HG02840 (cell line): ENCODE measurements around the gene MBNL2.
"Not testable (repeated sequence)": the region's sequence is repeated elsewhere in the genome, so short reads cannot be mapped to it uniquely, and the experiment has no call there.

Experiments used
- ATAC-seq: cut with Tn5 transposase; IDR thresholded peaks from one replicate; pipeline ENCODE4 v1.9.1; 2021; ENCODE audit warnings: mild to moderate bottlenecking, moderate library complexity, moderate number of reproducible peaks; ENCODE audit not compliant: unreplicated experiment, low FRiP score

MBNL2 gene

DNA sequence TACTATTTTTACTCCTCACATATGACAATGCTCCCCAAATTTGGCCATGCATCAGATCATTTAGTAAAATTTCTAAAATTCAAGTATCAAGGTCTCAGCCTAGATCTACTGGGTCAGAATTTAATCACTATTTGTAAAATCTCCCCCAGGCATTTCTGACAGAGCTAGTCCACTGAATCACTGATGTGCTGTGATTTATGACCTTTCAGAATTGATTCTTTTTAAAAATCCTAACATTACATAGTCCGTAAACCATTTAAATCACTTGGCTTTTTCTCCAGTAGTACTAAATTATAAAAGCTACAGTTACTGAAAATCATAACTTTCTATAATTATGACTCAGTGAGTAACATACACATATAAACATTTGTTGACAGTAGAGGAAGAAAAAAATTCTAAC is 119.0 kb downstream of the MBNL2 start:
- ATAC-seq = no peak

DNA sequence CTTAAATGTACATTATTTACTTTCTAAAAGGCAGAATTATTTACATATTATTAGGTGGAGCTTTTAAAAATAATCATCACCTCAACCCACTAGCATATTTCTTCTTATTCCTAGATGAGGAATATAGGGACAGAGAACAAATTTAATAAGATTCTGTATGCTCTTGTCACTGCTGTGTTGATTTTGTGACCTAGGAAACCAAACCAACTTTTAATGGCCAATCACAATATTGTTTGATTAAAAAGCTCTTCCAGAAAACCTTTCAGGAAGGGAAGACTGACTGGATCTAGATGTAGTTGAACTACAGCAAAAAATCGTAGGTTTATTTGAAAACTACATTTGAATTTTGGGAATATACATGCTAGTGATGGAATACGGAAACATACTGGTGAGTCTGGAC is 120.0 kb downstream of the MBNL2 start:
- ATAC-seq = no peak

DNA sequence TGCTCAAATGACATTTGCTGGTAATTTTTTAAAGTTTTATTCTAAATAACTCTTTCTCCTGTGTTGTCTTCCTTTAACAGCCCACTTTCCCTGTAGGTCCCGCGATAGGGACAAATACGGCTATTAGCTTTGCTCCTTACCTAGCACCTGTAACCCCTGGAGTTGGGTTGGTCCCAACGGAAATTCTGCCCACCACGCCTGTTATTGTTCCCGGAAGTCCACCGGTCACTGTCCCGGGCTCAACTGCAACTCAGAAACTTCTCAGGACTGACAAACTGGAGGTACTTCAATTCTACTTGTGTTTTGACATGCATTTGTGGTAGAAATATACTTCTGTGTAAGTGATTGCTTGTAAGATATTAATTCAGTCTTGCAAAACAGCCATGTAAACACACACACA is 120.8 kb downstream of the MBNL2 start:
- ATAC-seq = no peak

DNA sequence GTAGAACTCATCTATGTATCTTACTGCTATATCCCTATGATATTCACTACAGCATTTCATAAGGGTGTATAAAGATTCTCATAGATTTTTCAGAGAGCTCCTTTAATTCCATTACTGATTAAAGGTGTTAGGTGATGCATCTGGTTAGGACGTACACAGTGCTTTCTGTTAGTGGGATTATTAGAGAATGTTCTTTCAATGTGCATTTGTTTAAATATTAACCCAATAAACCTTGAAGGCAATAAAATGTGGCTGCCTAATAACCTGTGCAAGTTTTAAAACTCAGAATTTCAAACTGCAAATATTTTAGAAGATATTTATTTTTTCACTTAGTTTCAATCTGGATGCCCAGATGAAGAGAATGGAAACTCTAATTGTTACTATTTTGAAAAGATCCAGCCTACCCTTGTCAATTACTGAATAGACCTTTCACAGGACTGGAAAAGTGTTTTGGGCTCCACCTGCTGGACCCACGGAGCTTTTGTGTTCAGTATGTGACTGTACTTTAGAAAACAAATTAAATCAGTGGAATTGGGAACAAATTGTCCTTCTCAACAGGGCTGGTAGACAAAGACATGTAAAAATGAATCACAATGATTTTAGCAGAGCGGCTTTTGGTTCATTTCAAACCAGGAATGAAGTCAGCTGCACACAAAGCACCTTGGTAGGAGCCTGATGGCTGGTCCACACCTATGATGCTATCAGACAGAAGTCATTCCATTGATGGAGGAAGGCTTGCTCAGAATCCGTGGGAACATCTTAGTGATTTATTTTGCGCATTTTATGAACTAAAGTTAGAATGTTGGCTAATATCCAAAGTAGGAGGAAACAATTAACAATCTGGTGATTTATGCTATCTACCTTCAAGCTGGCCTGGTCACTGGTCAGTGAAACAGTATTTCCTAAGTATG is 122.4 kb downstream of the MBNL2 start:
- no peak for ATAC-seq

DNA sequence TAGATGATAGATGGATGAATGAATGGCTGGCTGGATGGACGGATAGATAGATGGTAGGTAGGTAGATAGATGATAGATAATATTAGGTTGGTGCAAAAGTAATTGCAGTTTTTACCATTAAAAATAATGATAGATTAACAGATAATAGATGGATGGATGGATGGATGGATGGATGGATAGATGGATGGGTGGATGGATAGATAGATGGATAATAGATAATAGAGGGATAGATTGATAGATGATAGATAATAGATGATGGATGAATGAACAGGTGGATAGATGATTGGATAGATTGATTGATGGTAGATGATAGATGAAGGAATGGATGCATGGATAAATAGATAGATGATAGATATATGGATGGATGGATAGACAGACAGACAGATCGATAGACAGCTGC is 124.0 kb downstream of the MBNL2 start:
- ATAC-seq = no peak

DNA sequence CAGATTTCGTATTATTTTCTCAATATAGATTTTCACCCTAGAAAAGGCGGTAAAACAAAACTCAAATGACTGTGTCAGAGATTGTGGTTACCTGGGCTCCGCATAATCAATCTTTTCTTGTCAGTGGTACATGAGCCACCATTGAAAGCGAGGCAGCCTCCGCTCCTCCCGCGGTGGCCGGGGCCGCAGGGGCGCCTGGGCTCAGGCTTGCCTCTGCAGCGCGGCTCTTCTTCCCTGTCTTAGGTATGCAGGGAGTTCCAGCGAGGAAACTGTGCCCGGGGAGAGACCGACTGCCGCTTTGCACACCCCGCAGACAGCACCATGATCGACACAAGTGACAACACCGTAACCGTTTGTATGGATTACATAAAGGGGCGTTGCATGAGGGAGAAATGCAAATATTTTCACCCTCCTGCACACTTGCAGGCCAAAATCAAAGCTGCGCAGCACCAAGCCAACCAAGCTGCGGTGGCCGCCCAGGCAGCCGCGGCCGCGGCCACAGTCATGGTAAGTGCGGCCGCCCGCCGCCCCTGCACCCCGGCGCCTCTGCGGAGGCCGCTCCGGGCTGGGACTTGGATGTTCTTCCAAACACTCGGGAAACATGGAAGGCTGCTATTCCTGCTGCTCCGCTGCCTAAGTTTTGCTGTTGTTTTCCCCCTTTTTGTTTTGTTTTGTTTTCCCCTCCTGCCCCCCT is 124.6 kb downstream of the MBNL2 start:
- ATAC-seq = no peak

DNA sequence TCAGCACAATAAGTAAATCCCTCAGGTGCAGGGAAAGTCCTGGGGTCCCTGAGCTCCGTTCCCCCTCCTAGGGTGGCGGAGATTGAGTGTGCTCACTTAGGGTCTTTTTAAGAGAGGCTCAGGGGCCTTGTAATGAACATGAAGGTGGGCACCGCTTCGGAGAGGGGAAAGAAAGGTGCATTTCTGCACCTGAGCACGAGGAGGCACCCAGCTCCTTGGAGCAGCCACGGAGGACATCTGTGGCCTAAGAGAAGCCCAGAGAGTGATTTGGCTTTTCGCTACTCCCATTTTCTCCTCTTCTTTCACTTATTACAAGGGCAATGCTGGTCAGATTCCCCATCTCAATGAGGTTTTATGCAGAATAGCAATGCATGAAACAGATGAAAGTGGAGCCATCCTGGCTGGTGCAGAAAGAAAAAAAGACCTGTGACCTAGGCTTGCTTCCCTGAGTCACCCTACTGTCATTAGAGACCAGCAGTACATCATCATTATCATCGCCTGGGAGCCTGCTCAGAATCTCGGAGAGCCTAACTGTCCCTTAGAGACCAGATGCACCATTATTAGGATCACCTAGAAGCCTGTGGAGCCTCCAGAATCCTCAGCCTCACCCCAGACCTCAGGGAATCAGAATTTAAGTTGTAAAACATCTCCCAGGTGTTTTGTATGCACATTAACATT is 125.3 kb downstream of the MBNL2 start:
- ATAC-seq = no peak

DNA sequence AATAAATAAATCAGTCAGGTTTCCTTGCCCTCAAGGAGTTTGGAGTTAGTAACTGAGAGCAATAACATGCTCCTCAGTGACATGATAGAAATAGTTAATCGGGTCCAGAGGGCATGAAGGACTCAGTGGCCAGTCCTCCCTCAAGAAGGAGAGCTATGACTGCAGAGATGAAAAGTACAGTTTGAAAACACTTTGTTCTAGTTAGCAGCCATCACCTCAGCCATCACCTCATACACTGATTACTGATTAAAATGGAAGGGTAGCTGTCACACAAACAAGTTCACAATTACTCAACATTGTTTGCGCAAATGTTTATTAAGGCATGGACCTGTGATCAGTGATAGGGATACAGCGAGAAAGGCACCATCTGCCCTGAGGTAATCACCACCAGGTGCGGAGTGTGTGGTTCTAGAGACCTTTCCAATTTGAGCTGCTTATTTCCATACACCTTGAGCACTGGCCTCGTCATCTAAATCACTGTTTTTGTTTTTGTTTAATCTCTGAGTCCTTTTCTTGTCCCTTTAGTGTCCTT is 126.5 kb downstream of the MBNL2 start:
- no peak for ATAC-seq

DNA sequence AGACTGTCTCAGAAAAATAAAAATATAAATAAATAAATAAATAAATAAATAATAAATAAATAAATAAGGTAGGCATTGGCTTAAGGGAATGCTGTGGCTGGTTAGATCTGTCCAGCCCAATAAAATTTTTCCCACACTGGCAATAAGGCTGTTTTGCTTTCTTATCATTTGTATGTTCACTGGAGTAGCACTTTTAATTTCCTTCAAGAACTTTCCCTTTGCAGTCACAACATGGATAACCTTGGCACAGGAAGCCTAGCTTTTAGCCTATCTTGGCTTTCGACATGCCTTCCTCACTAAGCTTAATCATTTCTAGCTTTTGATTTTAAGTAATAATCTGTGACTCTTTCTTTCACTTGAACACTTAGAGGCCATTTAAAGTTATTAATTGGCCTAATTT is 129.9 kb downstream of the MBNL2 start:
- ATAC-seq = not testable (repeated sequence)

DNA sequence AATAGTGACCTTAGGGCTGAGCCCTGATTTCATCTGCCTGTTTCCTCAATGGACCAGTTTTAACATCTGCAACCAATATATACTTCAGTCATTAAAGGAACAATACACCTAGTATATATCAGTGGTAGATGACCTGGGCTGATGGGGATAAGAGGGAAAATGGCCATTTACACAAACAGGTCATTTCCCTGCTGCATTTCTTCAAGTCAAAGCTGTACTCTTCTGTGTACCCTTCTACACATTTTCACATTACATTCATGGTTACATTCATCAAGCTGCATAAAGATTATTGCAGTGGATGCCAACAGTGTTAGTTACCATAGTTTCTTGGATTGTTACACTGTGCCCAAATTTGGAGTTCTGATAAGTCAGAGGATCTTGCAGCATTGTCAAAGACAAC is 130.7 kb downstream of the MBNL2 start:
- no peak for ATAC-seq

DNA sequence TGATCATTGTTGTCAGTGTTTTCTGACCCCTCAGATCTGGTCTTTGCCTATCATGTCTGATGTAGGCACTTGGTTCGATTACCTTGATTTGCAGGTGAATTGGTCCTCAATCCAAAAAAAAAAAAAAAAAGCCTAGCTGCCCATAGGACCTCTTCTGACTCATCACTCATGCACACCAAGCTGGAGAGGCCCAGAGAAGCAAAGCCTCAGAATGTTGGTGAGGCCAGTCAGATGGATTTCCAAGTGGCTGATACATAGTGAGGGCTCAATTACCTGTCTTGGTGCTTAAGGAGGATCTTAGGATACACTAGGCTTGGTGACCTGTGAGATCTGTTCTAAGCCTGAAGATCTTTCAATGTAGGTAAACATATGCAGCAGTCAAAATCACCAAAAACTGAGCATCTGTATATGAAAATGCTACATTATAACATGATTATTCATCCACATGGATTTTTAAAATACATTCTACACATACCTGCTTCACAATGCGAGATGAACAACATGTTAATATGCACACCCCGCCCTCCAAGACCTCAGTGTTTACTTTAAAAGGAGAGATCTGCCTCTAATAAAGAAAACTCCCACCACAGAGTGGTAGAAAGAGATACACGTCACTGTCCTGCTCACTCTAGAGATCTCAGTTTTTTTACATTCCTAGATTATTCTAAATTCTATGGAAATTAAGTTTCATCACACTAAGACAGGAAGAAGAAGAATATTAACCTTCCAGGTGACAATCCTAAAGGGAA is 132.0 kb downstream of the MBNL2 start:
- no peak for ATAC-seq

DNA sequence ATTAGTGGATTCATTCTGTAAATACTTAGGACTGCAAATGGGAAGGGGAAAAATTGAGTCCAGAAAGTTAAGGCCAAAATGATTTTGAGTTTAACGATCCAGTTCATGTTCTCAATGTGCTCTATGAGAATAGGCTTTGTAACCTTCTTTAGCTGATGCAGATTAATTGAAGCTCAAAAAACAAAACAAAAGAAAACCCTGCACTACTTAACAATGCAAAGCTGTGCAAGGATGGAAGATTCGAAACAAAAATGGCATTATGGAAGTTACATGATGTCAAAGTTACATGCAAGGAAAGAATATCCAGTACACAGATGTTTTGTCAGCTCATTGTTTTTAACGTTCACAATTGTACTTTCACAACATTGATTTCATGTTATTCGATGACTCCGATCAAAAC is 132.7 kb downstream of the MBNL2 start:
- ATAC-seq = no peak

DNA sequence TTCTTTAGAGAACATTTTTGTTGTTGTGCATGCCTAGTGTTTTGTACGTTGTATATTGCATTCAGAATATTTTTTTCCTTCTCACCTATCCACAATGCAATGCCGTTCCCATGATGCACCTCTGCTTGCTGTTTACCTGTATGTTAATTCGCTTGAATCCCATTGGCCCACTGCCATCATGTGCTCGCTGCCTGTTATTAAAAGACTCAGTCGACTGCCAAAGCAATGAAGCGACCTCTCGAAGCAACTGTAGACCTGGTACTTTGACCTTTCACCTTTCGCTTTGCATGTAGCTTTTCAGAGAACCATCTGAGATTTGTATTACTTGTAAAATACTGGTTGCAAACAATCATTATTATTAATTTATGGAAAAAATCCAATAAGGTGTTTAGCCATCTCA is 134.5 kb downstream of the MBNL2 start:
- ATAC-seq = no peak

DNA sequence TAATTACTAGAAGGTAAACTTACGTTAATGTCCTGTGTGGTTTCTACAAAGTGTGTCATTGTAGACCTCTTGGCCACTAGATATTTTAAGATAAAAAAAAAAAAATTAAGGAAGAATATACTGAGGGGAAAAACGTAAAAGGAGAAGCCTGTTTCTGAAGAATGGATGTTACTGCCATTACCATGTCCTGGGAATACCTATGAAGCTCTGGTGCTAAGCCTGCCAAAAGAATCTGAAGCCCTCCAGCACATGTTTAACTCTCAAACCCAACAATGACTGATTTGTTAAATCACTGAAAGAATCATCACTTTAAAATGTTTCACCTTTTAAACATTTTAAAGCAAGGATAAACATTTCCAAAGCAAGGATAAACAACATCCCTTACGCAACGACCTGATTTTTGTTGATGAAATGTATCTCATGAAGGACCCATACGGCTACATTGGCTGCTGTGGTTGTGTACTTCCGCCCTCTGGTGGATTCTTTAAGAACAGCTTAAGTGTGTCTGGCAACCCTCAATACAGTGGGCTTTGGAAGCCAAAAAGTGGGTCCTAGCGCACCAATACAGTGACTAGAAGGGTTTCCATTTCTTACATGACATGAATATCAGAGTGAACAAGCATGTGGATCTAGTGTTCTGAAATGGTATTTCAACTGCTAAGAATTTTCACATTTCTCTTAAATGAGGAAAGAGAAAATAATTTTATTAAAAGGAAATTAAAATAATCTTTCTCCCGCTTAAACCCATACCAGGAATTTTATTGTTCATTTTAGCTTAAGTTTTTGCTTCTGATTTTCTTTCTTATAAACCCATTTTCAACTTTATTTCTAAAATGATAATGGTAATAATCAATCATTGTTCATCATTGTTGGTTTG is 137.3 kb downstream of the MBNL2 start:
- no peak for ATAC-seq

DNA sequence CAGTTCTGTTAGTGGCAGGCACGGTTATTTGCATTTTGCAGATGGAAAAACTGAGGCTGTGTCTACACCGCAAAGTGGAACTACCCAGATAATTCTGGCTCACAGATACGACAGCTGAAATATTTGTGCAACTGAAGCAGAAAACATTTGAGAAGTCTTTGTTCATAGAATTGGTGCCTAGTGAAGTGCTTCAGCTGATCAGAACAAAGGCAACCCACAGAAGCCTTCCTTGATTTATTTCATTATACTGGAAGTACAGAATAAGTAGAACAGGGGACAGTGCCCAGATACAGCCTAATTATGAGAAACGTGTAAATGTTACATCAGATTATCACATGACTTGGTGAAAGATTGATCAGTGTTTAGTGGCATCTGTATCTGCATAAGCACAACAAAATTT is 138.5 kb downstream of the MBNL2 start:
- ATAC-seq = no peak

DNA sequence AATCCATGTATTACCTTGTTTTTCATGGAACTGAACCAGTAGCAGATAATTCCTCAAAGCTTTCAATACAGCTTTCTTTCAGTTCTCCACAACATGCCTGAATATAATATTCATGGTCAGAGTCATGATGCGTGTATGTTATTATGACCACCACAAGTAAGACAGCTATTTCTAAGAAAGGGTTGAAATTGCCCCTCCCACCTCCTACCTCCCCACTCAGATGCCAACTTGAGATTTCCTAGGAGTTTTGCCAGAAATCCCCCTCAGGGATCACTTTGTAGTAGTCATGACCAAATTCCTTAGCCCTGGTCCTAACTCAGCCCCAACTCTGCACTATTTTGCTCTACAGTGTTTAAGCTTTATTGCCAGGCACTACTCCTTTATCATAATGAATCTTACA is 141.9 kb downstream of the MBNL2 start:
- ATAC-seq = no peak

DNA sequence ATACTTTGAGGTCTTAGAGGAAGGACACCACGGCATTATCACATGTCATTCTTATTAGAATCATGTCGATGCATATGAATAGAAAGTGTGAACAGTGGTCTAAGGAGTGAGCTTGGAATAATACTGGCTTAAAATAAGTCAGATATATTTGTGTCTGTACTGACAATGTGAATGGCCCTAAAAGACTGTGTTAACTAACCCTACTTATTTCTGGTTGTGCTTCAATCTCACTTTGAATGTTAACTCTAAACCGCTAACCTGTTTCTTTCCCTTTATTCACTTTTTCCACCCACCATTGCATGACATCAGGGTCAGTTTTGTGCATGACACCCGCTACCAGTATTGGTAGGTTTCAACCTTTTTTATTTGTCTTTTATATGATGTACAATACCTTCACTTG is 142.7 kb downstream of the MBNL2 start:
- ATAC-seq = no peak

DNA sequence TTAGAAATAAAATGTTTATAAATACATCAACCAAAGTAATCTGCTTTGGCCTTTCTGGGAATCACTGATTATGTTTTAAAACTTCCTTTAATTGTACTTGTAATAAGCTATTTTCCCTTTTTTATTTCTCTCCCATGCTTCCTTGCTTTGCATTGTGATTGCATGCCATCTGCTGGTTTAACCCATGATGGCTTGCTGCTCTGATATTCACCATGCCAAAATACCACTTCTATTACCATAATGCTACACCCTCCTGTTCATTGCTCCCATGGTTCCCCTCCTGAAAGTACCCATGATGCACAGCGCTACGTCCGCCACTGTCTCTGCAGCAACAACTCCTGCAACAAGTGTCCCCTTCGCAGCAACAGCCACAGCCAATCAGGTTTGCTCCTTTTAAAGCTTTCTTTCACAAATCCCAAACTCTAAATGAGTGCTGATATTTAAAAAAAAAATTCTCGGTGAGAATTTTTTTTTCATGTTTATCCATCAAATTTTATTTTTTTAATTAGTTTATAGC is 144.1 kb downstream of the MBNL2 start:
- no peak for ATAC-seq
